LNCaP clone FGC (cell line): ENCODE results near the gene HAVCR1.
"Not testable (repeated sequence)": the region's sequence is repeated elsewhere in the genome, so short reads cannot be mapped to it uniquely, and the experiment has no call there.

ENCODE experiments used
- DNase-seq: peaks from one replicate; pipeline ENCODE4 v3.0.0-alpha.2; 2011; ENCODE audit warnings: low read depth
- H3K4me3 ChIP-seq: 2 replicates; pipeline ENCODE4 v1.5.1; 2011; ENCODE audit warnings: mild to moderate bottlenecking, low read depth, low read length, control low read depth
- TF ChIP-seq, protein P1 (sequence below): IDR thresholded peaks from 2 replicates; pipeline ENCODE4 v1.5.1; 2012; ENCODE audit warnings: mild to moderate bottlenecking; ENCODE audit not compliant: control insufficient read depth, insufficient read depth; ENCODE audit errors: extremely low read depth

The HAVCR1 gene

DNA sequence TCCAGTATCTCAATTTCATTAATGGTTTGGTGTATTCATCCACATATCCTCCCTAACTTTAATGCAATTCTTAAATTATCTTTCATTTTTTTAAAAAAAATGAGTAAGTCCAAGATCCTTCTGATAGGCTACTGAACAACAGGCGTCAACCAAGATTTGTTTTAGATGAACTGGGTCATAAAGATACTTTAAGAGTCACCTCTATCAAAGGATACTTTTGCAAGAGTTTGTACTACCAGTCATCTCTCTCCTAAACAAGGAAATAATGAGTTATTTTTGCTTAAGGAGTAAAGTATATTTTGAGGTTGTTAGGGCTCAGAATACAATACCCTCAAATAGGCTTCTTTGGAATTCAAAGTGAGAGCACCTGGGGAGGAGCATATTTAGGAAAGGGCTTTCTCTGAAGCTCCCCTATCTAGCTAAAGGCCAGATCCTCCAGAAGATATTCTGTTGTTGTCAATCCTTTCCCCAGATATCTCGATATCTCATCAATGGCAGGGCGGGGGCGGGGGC lies 25.8 kb downstream of the HAVCR1 start:
- TF ChIP-seq, protein P1, sequence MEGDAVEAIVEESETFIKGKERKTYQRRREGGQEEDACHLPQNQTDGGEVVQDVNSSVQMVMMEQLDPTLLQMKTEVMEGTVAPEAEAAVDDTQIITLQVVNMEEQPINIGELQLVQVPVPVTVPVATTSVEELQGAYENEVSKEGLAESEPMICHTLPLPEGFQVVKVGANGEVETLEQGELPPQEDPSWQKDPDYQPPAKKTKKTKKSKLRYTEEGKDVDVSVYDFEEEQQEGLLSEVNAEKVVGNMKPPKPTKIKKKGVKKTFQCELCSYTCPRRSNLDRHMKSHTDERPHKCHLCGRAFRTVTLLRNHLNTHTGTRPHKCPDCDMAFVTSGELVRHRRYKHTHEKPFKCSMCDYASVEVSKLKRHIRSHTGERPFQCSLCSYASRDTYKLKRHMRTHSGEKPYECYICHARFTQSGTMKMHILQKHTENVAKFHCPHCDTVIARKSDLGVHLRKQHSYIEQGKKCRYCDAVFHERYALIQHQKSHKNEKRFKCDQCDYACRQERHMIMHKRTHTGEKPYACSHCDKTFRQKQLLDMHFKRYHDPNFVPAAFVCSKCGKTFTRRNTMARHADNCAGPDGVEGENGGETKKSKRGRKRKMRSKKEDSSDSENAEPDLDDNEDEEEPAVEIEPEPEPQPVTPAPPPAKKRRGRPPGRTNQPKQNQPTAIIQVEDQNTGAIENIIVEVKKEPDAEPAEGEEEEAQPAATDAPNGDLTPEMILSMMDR = no peak
- H3K4me3 ChIP-seq = no peak overlapping the region
- no peak for DNase-seq

DNA sequence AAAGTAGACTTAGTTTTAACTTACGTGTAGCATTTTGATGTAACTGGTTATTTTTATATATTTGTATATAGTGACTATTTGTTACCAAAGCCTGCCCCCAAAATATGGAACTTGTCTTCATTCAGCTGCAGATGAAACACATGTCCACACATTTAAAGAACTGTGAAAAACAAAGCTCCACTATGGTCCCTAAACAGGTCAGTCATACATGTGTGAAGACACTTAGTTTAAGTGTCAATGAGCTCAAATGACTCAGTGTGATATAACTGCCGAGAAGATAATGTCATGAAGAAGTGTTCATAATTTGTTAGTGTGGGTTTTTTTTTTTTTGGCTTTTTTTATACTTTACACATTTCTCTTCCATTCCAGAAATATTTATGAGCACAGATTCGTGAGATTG lies 28.2 kb downstream of the HAVCR1 start:
- TF ChIP-seq, protein P1 = no peak
- no peak for DNase-seq
- H3K4me3 ChIP-seq = no peak overlapping the region

DNA sequence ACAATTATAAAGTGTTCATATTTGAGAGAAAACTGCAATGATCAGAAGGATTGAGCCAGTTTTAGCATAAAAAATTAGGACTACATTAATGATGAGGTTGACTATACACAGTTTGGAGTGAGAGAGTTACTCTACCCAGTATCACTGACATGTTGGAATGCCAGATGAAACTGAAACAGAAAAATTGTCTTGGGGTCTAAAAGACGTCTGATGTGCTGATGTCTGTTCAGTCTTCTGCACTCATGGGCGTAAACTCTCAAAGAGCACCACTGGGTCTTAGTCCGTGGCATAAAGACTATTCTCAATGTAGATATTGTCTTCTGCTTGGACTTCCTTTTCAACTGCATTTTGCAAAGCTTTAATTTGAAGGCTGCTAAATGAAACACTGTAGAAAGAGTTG lies 29.5 kb downstream of the HAVCR1 start:
- no peak for DNase-seq
- no peak overlapping the region for H3K4me3 ChIP-seq
- TF ChIP-seq, protein P1 = no peak

DNA sequence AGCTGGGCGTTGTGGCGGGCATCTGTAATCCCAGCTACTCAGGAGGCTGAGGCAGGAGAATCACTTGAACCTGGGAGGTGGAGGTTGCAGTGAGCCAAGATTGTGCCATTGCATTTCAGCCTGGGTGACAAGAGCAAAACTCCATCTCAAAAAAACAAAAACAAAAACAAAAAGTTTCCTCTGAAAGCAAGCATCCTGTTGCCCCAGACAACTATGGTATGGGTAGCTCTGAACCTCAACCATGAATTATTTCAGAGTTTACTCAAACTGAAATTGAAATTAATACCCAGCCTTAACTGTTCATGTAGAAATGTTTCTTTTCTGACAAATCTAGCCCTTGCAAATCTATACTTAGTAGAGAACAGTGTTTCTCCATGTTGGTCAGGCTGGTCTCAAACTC lies 31.3 kb downstream of the HAVCR1 start:
- not testable (repeated sequence) for DNase-seq, H3K4me3 ChIP-seq

DNA sequence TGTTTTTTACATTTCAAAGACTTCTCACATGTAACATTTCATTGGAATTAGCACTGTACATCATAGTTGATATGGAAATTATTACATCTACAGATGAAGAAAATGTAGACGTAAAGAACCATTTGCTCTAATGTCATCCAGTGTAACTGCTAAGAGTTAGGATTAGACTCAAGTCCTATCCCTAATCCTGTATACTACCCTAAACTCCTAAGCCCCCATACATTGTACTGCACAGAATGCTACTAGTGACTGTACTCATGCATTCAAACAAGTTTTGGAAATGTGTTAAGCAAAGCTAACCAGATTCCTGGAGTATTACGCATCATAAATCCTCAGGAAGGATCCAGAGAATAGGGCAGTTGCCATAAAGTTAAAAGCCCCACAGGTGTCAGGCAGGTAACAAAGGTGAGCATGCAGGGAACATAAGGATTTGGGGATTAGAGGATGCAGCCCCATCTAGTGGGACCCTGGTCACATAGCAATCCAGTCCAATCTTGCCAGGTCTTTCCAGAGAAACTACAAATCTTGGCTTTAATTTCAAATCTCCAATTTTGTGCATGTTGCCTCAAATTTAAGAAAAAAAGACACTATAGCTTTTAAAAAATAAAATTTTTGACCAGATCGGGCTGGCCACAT lies 32.0 kb downstream of the HAVCR1 start:
- TF ChIP-seq, protein P1 = peak; percentile 90
- no peak overlapping the region for H3K4me3 ChIP-seq
- DNase-seq = peak; percentile 62

DNA sequence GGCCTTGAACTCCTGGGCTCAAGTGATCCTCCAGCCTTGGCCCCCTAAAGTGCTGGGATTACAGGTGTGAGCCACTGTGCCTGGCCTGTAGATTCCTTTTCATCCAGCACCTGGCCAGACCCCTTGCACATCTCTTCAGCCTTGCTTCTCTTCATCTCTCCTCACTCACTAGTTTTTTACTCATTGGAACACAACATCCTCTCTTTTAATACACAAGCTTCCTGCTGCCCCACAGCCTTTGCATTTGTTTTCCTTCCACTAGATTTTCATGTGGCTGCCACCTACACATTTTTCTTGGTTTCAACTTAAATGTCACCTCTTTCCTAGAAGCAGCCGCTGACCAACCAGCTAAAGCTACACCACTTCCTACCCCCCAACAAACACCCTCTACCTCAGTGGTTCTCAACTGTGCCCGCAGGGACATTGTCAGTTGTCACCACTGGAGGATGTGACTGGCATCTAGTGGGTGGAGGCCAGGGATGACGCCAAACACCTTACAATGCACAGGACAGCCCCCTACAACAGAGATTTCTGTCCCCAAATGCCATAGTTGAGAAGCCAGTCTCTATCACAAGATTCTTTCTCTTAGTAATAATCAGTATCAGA lies 33.7 kb downstream of the HAVCR1 start:
- TF ChIP-seq, protein P1 = no peak
- no peak for DNase-seq
- H3K4me3 ChIP-seq = no peak overlapping the region

DNA sequence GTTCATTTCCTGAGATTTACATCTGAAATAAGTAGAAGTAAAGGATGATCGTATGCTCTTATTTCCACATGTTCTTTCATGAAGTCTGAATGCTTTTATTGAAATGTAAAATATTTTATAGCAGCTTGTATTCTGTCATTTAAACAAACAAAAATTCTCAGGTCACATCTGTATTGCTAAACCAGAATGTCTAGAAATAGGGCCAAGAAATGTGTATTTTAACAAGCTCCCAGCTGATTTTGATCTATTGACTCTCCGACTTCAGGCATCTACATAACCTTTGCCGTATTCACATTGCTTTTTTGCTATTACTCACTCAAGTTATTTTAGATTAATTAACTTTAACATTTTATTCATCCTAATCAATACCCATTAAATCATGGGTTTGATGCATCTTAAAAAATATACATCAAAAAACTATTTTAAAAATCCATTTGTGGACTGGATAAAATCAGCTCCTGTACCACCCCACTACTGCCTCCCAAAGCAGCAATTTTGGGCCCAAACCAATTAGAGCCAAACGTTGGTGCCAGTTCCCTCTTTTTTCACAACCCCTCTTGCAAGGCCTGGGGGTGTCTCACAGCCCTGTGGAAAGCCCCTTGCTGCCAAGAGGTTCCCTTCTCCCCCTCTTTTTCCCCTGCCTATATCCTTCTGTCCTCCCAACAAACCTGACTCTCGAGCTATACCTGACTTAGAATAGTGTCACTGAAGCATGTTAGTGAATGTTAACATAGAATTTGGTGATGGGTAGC lies 34.5 kb downstream of the HAVCR1 start:
- peak overlapping the region; percentile 31 for H3K4me3 ChIP-seq
- peak; percentile 98 for DNase-seq

More for the DNA sequence above, 34.5 kb downstream of the HAVCR1 start:
- TF ChIP-seq, protein P1 = no peak
